ENCODE results near the gene SYNGAP1. TPM values are rescaled to one million over a fixed set of nuclear protein-coding genes. Genes with fewer than 3 reads are reported as not detected.
A peak's percentile ranks its signal among the peaks of the same experiment; 100 is the strongest.
"Not testable (repeated sequence)": the region's sequence is repeated elsewhere in the genome, so short reads cannot be mapped to it uniquely, and the experiment has no call there.

Gene SYNGAP1
- polyA plus RNA-seq = 0.54 TPM

DNA sequence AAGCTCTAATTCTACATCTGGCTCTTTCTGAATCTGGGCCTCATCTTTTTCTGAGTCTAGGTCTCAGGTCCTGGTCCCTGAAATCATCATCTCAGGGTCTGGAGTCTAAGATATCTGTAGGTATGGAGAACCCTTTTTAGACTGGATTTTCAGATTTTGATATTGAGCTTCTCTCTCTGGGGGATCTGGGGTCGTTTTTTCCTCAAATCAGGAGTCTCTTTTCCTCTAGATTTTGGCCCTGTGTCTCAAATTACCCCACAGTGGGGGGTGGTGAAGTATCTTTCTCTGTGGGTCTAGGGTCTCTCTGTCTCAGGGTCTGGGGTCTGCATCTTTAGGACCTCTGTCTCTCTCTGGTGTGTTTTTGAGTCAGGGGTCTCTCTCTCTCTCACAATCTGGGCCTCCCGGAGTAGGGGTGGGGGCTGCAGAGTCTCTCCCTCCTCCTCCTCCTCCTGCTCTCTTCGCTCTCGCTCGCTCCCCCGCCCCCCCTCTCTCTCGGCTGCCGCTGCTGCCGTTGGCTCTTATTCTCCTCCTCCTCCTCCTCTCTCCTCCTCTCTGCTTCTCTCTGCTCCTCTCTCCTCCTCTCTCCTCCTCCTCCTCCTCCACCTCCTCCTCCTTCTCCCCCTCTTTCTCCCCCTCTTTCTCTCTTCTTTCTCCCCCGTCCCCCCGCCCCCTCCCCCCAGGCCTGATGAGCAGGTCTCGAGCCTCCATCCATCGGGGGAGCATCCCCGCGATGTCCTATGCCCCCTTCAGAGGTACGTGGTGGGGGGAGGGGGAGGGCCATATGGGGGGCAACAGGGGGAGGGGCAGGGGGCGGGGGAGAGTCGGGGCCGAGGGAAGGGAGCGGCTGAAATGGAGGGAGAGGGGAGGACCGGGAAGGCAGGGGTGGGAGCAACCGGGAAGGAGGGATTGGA, at the start of gene SYNGAP1:
Gene SYNGAP1, plus strand, starts transcription at position 486 of the 911 bp plus-strand sequence. Its CDS starts 200 bp downstream, at position 686.
- Mint-ChIP-seq H3K9me3 (no peaks in the 10 kb centered on the region), H3K27me3 (peaks cover 2% of the 10 kb centered on the region), H3K27ac (peak within 1 kb of the TSS; percentile 63 to 99 (median 96)), H3K4me1 (peaks cover 23 to 39% (median 37%) of the 10 kb centered on the region in 3 donors), H3K4me3 (peak within 1 kb of the TSS in 3 of 4 donors; percentile 7 to 88 (median 80)), H3K36me3 (peaks cover 2% of the 10 kb centered on the region)

DNA sequence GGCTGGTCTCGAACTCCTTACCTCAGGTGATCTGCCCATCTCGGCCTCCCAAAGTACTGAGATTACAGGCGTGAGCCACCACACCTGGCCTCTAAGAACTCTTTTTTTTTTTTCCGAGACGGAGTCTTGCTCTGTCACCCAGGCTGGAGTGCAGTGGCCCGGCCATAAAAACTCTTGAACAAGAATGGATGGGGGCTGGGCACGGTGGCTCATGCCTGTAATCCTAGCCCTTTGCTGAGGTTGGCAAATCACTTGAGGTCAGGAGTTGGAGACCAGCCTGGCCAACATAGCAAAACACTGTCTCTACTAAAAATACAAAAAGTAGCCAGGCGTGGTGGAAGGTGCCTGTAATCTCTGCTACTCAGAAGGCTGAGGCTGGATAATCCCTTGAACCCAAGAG, 48.0 kb upstream of the SYNGAP1 start:
- not testable (repeated sequence) for H3K27me3 Mint-ChIP-seq, H3K9me3 Mint-ChIP-seq, H3K4me1 Mint-ChIP-seq, H3K4me3 Mint-ChIP-seq, H3K27ac Mint-ChIP-seq, H3K36me3 Mint-ChIP-seq

DNA sequence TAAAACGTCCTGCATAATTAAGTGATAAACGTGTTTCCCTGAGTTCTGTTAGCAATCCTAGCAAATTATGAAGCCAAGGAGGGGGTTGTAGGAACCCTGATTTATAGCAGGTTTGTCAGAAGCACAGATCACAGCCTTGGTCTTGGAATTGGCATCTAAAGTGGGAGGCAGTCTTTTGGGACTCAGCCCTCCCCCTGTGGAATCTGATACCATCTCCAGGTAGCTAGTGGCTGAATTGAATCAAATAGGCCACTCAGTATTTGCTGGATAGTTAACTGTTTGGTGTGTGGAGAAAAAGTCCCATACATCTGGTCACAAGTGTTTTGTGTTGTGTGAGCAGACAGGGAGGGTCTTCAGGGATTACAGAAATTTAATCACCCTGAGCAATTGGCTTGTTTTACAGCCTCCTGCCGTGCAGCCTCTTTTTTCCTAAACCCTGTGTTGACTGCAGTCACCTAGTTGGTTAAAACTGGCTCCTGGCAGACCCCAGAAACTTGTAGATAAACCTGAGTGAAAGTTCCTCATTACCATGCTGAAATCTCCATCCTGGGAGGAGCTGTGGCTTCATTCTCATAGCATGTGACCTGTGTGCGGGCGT, 47.2 kb upstream of the SYNGAP1 start:
- Mint-ChIP-seq H3K36me3 (peaks cover 2% of the 10 kb centered on the region), H3K9me3 (no peaks in the 10 kb centered on the region), H3K27ac (no peak overlapping the region), H3K4me1 (peaks cover 0 to 4% (median 2%) of the 10 kb centered on the region in 3 donors), H3K27me3 (no peaks in the 10 kb centered on the region), H3K4me3 (no peak overlapping the region)

DNA sequence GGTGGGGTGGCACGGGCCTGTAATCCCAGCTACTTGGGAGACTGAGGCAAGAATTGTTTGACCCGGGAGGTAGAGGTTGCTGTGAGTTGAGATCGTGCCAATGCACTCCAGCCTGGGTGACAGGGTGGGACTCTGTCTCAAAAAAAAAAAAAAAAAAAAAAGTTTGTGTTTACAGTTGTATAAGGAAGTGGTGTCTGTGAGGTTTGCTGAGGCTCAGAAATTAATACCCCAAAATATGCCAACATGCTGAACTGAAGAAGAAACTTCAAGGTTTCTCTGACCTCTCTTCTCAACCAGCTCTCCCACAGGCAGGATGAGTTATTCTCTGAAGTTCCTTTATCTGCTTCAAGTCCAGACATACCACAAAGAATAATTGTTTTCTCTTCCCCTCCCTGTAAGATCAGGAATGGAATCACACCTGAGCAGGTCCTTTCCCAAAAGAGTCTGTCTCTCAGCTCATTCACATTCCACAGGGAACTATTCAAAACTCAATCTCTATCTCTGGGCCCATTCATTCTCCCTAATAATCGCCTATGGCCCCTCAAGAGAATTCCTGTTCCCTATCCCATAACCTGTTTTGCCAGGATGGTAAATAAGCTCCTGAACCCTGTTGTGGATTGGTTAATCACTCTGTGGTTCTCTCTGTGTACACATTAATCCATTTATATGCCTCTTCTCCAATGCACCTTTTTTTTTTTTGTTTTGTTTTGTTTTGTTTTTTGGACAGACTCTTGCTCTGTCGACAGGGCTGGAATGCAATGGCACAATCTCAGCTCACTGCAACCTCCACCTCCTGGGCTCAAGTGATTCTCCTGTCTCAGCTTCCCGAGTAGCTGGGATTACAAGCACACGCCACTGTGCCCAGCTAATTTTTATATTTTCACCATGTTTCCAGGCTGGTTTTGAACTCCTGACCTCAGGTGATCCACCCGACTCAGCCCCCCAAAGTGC, 45.6 kb upstream of the SYNGAP1 start:
- H3K9me3 Mint-ChIP-seq = no peaks in the 10 kb centered on the region
- peak overlapping the region in 1 of 3 donors; percentile 52 for H3K27ac Mint-ChIP-seq
- peaks cover 2% of the 10 kb centered on the region for H3K36me3 Mint-ChIP-seq
- H3K4me1 Mint-ChIP-seq = peaks cover 0 to 4% (median 2%) of the 10 kb centered on the region in 3 donors
- no peak overlapping the region for H3K4me3 Mint-ChIP-seq
- H3K27me3 Mint-ChIP-seq = no peaks in the 10 kb centered on the region

DNA sequence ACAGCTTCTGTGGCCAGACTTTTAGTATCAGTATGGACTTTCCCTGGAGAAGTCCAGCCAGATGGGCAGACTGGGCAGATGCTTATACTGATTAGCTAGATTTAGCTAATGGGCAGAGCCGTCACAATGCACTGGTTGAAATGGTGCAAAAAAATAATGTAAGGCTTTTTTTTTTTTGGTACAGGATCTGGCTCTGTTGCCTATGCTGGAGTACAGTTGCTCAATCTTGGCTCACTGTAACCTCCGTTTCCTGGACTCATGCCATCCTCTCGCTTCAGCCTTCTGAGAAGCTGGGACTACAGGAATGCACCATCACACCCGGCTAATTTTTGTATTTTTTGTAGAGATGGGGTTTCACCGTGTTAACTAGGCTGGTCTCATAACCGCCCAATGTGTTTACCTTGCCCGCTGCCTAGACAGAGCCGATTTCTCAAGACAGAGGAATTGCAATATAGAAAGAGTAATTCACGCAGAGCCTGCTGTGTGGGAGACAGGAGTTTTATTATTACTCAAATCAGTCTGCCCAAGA, 44.7 kb upstream of the SYNGAP1 start:
- no peaks in the 10 kb centered on the region for H3K9me3 Mint-ChIP-seq

DNA sequence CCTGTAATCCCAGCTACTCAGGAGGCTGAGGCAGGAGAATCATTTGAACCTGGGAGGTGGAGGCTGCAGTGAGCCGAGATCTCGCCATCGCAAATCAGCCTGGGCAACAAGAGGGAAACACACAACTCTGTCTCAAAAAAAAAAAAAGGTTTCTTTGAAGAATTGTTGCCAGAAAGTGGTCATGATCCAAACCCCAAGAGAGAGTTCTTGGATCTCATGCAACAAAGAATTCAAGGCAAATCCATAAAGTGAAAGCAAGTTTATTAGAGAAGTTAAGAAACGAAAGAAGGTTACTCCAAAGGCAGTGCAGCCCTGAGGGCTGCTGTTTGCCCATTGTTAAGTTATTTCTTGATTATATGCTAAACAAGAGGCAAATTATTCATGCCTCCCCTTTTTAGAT, 42.7 kb upstream of the SYNGAP1 start:
- Mint-ChIP-seq H3K27me3 (no peaks in the 10 kb centered on the region), H3K36me3 (peaks cover 2% of the 10 kb centered on the region), H3K4me1 (peaks cover 0 to 4% (median 2%) of the 10 kb centered on the region in 3 donors), H3K4me3 (no peak overlapping the region), H3K9me3 (no peaks in the 10 kb centered on the region), H3K27ac (no peak overlapping the region)

More for the DNA sequence above, 44.7 kb upstream of the SYNGAP1 start:
- Mint-ChIP-seq H3K4me3 (no peak overlapping the region), H3K27me3 (no peaks in the 10 kb centered on the region), H3K36me3 (peaks cover 2% of the 10 kb centered on the region), H3K27ac (no peak overlapping the region), H3K4me1 (peaks cover 0 to 4% (median 2%) of the 10 kb centered on the region in 3 donors)

DNA sequence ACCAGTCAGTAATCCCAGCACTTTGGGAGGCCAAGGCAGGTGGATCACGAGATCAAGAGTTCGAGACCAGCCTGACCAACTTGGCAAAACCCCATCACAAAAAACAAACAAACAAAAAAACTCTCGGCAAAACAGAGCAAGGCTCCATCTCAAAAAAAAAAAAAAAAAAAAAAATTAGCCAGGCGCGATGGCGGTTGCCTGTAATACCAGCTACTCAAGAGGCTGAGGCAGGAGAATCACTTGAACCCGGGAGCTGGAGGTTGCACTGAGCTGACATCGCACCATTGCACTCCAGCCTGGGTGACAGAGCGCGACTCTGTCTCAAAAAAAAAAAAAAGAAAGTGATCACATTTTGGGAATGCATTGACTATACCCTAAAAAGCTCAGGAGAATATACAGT, 40.7 kb upstream of the SYNGAP1 start:
- H3K27me3 Mint-ChIP-seq, H3K4me1 Mint-ChIP-seq, H3K36me3 Mint-ChIP-seq, H3K27ac Mint-ChIP-seq, H3K9me3 Mint-ChIP-seq, H3K4me3 Mint-ChIP-seq: not testable (repeated sequence)

DNA sequence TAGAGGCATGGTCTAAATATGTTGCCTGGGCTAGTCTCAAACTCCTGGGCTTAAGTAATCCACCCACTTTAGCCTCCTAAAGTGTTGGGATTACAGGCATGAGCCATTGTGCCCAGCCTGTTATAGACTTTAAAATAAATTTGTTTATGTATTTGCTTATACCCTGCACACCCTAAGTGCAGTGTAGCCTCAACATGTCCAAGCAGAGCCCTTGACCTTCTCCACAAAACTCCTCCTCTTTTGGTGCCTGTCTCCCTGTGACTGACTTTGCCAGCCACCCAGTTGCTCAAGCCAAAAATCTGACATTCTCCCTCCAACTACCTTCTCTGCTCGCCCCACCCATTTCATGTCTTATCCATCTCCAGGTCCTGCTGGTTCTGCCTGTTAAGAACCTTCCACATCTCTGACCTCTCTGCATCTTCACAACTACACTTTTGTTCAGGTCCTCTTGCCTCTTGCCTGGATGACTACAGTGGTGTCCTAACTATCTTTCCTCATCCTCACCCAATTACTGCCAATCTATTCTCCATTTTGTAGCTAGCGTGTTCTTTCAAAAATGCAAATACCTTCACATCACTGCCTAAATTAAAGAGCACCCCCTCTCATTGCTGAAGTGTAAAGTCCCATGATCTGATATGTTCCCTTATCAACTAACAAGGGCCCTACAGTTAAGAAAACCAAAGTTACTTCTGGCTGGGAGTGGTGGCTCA, 39.4 kb upstream of the SYNGAP1 start:
- H3K9me3 Mint-ChIP-seq = no peaks in the 10 kb centered on the region
- H3K27me3 Mint-ChIP-seq = no peaks in the 10 kb centered on the region
- no peaks in the 10 kb centered on the region for H3K4me1 Mint-ChIP-seq
- H3K36me3 Mint-ChIP-seq = no peaks in the 10 kb centered on the region
- no peak overlapping the region for H3K4me3 Mint-ChIP-seq
- no peak overlapping the region for H3K27ac Mint-ChIP-seq

DNA sequence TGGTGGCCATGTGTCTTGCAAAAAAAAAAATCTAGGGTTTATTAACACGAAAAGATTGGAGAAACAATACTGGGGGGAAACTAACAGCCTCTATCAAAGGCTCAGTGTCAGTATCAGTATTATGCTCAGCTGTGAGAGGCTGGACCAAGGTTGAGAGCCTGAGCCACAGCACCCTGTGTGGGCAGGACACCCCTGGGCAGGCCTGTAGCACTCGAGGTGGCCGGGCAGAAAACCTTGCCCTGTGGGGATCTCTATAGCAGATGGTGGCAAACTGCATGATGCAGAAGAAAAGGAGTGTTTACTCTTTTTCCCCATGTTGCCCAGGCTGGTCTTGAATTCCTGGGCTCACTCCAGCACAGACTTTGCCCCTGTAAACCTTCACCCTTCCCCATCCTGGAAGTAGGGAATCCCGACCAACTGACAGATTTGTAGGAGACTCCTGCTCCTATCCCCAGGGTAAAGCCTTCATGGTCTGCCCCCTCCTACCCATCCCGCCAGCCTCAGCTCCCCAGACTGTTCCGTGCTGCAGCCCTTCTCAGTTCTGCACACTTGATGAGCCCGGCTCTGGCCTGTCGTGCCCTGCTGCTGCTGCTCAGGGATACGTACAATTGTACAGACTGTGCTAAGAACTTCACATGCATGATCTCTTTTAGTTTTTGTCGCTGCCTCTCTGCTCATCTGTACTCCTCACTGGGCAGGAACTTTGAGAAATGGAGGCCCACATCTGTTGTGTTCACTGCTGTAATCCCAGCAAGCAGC, 36.3 kb upstream of the SYNGAP1 start:
- no peaks in the 10 kb centered on the region for H3K36me3 Mint-ChIP-seq
- no peak overlapping the region for H3K27ac Mint-ChIP-seq
- H3K9me3 Mint-ChIP-seq = no peaks in the 10 kb centered on the region
- H3K4me1 Mint-ChIP-seq = peaks cover 0 to 1% (median 0%) of the 10 kb centered on the region in 3 donors
- no peaks in the 10 kb centered on the region for H3K27me3 Mint-ChIP-seq
- H3K4me3 Mint-ChIP-seq = no peak overlapping the region

DNA sequence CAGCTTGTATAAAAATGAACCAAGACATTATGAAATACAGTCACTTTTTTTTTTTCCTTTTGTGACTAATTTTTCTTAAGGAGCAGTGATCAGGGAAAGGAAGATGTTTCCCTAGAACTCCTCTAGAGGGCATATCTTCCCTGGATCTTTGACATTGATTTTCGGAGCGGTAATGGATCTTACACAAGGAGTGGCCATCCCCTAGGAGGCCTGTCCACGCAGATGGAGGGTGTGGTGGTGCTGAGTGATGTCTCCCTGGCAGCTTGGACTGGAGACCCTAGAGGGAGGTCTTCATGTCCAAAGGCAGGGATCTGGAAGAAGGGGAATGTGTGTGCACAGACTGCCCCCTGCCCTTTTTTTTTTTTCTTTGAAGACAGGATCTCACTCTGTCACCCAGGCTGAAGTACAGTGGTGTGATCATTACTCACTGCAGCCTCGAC, 35.3 kb upstream of the SYNGAP1 start:
- Mint-ChIP-seq H3K27me3 (no peaks in the 10 kb centered on the region), H3K4me3 (no peak overlapping the region), H3K9me3 (no peaks in the 10 kb centered on the region), H3K27ac (no peak overlapping the region), H3K4me1 (peaks cover 0 to 1% (median 0%) of the 10 kb centered on the region in 3 donors), H3K36me3 (no peaks in the 10 kb centered on the region)

DNA sequence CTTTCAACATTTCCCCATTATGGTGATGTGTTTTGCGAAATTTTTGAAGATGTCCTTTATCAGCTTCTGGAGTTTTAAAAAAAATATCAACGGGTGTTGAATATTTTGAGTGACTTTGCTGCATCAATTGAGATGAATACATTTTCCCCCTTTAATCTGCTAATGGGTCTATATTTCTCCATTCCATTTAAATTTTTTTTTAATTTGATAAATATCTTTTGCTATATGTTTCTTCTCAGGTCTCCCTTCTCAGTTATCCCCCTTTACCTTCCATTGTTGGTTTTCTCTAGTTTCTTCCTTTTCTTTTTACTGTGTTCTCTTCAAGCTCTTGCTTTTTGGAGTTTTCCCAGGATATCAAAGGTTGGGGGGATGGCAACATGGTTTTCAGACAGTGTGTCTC, 29.7 kb upstream of the SYNGAP1 start:
- no peaks in the 10 kb centered on the region for H3K36me3 Mint-ChIP-seq
- peak overlapping the region in 2 of 3 donors; percentile 98 to 99 for H3K27ac Mint-ChIP-seq
- no peaks in the 10 kb centered on the region for H3K9me3 Mint-ChIP-seq
- H3K4me3 Mint-ChIP-seq = peak overlapping the region in 1 of 4 donors; percentile 42
- H3K27me3 Mint-ChIP-seq = peaks cover 3% of the 10 kb centered on the region
- peaks cover 10 to 24% (median 23%) of the 10 kb centered on the region in 3 donors for H3K4me1 Mint-ChIP-seq

DNA sequence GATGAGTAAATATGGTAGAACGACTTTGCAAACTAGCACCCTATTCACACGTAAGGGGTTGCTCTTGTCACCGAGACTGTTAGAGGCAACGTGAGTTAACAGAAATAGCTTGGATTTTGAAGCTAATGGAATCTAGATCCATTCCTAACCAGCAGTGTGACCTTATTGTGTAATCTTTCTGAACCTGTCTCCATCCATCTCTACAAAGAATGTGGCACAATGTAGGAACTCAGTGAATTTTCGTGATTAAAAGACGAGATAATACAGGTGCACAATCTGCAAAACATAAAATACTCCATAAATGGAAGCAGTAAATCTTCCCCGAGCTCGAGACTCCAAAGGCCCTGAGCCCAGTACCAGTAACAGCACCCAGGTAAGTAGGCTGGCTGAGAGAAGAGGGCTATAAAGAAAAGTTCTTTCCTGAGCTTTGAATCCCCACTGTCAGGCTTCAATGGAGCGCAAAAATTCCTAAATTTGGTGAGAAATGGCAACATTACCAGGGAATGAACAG, 29.0 kb upstream of the SYNGAP1 start:
- Mint-ChIP-seq H3K9me3 (no peaks in the 10 kb centered on the region), H3K27me3 (peaks cover 3% of the 10 kb centered on the region), H3K27ac (peak overlapping the region; percentile 64 to 99 (median 98)), H3K36me3 (no peaks in the 10 kb centered on the region), H3K4me1 (peaks cover 10 to 24% (median 24%) of the 10 kb centered on the region in 3 donors), H3K4me3 (peak overlapping the region; percentile 42 to 94 (median 82))

DNA sequence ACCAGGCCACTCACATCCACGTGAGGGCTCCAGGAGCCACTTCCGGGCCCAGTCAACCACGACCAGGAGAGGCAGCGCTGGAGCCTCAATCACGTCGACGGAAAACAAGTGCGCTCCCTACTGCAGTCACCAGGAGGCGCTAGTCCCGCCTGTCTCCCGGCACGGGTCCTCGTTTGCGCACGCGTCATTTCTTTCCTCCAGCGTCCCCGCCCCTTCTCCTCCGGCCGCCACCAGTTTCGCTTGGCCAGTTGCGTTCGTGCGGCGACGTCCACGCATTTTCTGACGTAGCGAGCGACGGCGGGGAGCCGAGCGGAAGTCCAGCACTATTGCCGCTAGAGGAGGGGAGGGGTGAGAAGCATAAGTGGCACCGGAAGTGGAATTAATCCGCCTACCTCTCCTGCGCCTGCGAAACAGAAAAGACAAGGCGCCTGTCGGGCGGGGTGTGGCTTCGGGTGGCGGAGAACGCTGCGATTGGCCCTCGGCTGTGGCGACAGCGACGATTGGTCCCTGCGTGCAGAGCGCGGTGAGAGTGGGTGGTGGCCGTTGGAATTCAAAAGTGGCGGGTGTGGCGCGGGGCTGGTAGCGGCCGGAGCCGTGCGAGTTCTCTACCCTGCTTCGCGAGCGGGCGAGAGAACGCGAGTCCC, 28.5 kb upstream of the SYNGAP1 start, which contains the start of gene KIFC1:
Gene KIFC1, plus strand, starts transcription at position 546 of the 644 bp plus-strand sequence. CDS start 163 bp downstream, outside the sequence.
- peaks cover 3% of the 10 kb centered on the region for H3K27me3 Mint-ChIP-seq
- H3K36me3 Mint-ChIP-seq = no peaks in the 10 kb centered on the region
- H3K4me1 Mint-ChIP-seq = peaks cover 10 to 26% (median 24%) of the 10 kb centered on the region in 3 donors

More for the DNA sequence above, 28.5 kb upstream of the SYNGAP1 start, which contains the start of gene KIFC1:
- peak within 1 kb of the TSS; percentile 42 to 94 (median 82) for H3K4me3 Mint-ChIP-seq
- H3K9me3 Mint-ChIP-seq = no peaks in the 10 kb centered on the region
- H3K27ac Mint-ChIP-seq = peak within 1 kb of the TSS; percentile 64 to 99 (median 98)
